SKM-1 treated with dmso at 0.1 percent for 144 hours (cell line): ENCODE data around the gene ENO4.
A peak's percentile ranks its signal among the peaks of the same experiment; 100 is the strongest.

Experiments
- DNase-seq: peaks from one replicate; lab custom pipeline; 2025; ENCODE audit not compliant: unreplicated experiment; lab: John Stamatoyannopoulos, UW

The ENO4 gene

DNA sequence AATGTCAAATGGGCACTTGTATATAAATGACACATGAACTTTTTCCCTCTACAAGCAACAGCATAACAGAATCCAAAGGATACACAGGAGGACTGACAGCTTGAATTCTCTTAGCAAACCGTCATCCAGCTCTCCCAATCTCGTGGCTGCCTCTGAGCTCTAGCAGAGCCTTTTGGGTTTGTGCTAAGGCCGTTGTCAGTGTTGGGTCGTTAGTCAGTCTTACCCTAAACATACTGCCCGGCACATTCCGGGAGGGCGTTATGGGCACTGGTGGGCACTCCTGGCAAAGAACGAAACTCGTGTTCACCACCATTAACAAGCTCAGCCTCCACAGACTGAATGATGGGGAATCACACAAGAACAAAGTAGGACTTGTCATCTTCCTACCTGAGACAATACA is 19.6 kb upstream of the ENO4 start:
- DNase-seq: no peak

DNA sequence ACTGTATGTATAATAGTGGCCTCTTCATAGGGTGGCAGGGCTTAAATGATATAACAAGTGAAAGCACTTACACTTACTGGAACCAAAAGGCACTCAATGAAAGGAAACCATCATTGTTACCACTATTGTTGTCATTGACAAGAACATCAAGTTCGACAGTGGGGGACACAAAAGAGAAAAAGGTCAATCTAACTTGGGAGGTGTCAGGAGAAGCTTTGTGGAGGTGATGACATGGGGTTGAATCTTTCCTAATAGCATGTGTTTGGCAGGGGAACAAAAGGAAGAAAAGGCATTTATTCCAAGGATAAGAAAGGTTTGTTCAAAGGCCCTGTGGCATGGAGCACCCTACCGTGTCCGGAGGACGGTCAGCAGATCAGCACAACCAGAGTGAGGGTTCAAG is 18.2 kb upstream of the ENO4 start:
- no peak for DNase-seq

DNA sequence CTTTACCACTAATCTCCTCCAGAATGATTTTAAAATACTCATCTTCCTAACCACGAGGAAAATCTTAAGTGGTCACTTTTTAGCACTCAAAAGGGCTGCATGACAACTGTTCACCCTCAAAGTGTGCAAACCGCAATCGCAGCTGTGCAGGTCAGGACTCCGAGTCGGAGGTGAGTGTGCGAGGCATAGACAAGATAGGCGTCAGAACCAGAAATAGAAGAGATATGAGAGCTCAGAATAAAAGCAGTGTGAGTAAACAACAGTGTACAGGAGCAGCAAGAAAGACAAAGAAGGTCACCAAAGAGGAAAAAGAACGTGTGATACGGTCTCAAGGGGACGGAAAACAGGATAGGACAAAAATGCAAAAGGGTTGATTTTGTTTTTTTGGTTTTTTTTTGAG is 17.5 kb upstream of the ENO4 start:
- no peak for DNase-seq

DNA sequence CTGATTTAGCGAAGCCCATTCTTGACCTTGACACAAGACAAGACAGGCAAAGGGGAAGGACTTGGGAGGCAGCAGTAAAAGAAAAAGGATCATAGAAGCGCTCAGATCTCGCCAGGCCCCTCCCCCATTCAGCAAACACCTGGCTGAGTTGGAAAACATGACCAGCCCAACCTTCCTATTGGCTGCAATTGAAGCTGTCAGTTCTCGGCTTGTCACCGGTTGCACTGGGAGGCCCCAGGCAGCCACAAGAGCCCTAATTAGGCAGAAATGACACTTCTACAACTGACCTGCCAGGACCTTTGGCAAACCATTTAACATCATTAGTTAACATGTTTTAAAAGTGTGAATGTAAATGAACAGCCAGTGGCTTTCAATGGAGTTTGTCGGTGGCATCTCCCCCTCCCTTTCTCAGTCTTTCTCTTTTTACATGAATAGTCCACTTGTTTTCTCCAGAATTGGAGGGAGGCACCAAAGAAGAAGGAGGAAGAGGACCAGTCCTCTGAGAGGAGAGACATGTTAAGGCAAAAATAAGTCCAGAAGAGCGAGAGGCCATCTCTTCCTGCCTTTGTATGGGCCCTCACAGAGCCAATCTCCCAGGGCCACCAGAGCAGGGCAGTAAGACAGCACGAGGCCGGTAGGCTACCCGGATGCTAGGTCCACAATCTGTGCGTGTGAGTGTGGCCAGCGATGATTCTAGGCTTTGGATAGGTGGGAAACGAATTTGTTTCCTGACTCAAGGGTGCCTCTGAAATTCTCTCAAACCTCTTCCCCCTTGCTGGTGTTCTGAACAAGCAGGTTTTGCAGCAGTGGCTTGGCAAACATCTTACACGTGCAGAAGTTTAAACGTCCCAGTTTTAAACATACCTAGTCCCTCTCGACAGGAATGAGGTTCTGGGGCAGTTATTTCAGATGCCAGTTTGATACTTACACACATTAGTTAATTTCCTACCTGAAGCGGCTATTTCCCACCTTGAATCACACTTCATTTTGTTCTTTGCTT is 15.0 kb upstream of the ENO4 start:
- DNase-seq: no peak

DNA sequence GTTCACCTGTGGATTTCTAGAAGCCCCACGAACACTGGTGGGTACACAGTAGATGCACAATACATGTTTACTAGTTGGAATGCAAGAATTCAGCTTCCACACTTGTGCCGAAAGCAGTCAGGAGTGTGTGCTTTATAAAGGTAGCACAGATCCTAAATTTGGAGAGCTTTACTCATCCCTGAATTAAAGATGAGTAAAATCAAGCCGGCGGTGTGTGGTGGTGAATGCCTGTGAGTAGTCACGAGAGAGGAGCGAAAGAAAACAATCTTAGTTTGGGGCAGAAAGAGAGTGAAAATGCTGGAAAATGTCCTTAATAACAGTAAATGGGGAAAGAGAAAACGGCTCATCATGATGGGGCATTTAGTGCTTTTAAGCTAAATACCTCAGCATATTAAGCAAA is 13.6 kb upstream of the ENO4 start:
- no peak for DNase-seq

DNA sequence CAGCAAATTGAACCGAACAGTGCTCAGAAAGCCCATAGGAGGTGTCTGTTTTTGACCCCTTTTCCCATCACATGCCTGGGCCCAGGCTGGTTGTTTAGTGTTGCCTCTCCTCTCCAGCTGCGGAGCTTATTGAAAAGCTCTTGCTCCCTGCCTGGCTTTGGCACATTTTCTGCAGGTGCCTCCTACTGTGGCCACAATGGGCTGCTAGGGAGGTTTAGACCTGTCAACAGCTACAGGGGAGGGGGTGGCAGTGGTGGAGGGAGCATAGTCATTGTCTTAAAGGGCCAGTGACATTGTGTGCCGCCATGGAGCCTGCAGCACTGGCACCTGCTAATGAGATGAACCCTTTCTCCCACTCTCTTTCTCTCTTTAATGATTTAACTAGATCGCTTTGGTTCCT is 13.2 kb upstream of the ENO4 start:
- no peak for DNase-seq

DNA sequence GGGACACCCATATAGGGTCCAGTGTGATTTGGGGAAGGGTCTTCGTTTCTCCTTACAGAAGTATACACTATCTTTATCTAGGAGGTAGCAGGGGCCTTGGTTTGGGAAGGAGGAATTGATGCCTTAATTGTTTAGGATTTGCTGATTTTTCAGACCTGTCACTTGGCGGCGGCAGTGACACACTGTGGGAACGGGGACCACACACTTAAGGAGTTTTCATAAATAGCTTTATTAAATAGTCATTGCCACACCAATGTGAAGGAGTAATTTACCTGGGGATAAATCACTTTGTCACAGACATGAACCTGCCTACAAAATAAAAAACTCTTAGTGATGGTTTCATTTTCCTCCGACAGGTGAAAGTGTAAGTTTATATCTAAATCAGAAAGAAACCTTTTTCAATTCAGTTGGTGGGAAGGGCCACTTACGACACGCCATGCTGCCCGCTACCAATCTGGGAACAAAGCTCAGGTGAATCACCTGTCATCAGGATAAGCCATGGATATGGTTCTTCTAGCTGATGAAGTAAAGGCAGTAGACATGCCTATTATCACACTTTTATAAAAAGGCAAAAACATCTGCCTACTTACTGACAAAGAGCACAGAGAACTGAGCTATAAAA is 12.3 kb upstream of the ENO4 start:
- no peak for DNase-seq

DNA sequence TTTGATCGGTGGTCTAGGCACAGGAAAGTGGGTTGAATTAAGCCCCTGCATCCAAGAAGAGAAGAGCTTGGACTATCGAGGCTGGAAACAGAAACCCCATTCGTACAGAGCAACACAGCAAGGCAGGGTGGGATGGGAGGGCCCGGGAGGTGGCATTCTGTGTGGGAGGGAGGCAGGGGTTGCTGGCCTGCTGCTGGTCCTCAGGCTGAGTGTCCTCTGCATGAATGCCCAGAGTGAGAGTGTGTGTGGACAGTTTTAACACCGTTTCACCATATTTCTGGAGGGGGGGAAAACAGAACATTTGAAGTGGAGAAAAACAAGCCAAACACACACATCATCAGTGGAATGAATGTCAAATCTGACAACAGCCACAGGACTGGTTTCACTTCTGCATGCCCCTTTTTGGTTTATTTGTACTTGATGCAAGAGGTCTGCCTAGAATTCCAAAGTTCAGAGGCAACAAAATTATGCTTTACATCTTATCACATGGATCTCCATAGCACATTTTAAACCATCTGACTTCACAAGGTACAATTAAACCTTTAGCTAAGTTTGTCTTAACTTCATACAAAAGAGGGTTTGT is 11.1 kb upstream of the ENO4 start:
- no peak for DNase-seq

DNA sequence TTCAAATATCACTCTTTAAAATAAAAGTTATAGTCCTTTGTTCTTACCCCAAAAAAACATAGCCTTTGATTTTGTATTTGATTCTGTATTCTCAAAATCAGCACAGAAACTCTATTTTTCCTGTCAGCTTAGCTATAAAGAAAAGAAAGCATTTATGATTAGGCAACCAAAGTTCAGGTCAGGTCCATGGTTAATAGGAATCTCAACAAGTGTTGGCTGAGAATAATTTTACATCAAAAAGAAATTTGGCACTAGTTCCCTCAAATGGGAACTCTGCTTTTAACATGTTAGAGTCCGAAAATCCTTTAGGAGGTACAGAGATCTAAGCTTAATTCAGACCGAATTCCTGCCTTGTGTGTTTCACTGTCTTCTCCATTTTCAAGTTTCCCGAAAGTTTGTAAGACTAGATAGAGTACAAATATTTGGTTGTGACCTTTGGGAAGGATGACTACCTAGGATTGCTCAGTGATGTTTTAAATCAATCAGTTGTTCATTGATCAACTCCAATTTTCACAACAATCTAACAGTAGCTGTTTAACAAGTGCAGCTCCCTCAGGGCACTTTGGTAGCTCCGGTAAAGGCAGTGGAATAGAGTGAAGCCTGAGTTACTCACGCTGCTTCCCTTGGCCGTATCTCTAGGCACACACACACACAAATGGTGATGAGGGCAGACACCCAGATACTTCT is 8.8 kb upstream of the ENO4 start:
- DNase-seq: no peak

DNA sequence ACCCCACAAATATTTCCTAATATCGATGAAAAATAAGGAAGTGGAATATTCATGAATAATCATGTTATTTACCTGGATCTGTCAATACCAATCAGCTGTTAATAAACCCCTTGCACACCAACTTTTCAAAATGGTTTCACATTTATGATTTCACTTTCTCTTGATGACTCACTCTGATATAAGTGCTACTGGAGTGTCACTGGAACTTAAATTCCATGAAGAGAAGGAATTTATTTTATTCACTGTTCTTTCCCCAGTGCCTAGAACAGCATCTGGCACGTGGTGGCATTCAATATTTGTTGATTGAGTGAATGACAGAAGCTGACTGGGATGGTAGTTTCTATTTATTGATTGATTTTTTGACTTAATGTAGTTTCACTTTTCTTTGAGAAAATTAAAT is 3.5 kb upstream of the ENO4 start:
- no peak for DNase-seq

DNA sequence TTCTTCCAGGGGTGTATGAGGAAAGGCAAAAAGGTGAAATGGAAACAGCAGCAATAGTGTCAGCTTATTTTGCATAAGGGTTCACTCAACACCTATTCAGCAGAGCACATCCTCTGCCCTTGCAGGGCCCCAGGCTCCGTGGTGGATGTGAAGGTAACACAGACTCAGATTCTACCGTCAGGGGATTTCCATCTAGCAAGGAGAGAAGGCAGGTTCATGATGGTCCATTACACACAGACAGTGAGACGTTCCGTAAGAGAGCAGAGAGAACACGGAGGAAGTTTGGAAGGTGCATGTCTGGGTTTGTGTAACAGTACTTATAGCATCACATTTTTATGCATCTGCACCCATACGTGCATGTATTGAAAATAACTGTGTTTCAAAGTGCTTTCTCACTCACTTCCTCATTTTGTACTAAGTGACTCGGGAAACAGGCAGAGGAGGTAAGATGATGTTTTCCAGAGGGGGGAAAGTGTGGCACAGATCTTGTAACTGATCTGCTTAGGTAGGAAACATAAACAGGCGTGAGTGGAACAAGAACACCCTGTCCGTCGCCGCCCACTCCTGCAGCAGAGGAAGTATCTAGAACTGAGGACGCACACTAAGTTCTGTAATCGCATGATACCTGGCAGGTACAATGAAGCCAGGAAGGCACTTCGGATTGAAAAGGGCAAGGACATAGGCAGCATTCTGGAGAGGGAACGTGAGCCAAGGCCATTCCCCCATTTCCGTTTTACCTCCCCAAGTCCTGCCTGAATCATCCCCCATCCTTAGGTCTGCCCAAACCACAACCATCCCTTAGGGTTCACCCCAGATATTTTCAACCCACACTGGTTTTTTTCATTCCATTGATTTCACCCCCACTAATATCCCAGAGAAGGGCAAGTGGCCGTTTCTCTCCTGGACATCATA is 1.0 kb upstream of the ENO4 start:
- DNase-seq: peak; percentile 49

DNA sequence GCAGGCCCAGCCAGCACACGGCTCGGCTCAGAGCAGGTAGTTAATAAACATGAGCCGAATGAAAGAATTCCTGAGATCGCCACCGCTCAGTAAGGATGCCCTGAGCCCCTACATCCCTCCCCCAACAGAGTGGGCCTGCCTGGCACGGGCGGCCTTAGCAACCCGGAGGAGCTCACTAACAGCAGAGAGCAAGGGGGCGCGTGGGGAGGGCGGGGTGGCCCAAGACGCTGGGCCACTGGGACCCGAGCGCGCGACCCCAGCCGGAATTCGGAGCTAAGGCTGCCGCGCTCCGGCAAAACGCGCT is 403 bp upstream of the ENO4 start:
- DNase-seq: no peak

DNA sequence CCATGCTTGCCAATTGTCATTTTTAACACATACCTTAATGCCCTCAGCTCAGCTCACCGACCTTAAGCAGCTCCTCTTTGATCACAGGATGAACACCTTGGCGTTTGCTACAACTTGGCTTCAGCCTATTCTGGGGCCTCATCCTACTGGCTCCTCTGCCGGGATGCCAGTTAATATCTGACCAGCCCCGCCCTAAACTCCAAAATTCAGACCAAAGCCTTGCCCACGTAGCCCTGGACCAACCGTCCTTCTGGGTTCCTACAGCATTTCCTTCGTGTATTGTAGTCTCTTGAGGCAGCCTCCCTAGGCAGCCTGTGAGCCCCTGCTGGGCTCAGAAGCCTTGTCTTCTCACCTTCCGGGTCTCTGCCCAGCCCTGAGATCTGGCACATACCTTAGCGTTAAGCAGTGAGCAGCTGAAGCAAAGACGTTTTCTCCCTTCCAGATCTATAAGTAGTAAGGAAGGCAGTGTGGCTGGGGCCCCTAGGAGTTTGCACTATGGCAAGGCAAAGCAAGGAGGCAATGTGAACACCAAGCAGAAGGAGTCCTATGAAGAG is 836 bp downstream of the ENO4 start:
- no peak for DNase-seq

DNA sequence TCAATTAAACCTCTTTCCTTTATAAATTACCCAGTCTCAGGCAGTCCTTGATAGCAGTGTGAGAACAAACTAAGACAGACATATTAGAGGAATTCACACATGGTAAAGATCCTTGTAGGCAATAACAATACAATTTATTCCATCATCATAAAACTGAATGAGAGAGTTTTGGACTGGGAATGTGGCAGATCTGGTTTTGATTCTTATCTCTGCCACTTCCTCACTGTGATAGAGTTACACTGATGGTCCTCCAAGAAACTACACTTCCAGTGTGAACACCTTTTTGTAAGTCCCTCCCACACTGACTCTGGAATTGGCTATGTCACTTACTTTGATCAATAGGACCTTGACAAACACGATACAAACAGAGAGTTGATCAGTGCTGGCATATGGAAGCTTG is 2.9 kb downstream of the ENO4 start:
- DNase-seq: no peak

DNA sequence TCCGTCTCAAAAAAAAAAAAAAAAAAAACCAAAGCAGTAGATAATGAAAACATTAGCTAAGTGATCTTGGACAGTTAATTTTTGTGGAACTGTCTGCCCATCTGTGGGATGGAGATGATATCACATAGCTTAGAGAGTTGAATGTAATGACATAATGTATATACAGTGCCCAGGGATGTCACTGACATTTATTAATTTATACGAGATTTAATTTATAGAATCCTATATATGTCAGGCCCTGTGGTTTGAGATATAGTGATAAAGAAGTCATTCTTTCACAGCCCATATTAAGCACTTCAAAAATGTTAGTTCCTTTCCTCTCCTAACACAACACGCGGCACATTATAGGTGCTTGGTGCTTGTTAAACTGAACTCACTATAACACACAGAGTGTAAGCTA is 4.0 kb downstream of the ENO4 start:
- no peak for DNase-seq

DNA sequence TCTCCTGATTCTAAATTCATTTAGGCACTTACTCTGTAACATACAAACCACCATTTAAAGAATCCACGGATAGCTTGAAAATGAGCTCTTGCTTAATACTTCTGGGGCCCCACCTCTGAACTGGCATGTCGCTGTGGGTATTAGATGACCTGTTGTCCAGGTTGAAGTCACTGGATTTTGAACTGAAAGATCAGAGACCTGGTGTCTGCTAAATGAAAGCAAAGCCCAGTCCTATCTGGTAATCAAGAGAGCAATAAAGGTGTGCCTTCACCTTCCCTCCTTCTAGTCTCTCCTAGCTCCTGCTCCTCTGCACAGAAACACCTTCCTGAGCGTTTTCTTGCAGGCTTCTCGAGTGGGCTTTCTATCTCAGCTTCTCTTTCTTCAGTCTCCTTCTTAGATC is 4.4 kb downstream of the ENO4 start:
- DNase-seq: no peak

DNA sequence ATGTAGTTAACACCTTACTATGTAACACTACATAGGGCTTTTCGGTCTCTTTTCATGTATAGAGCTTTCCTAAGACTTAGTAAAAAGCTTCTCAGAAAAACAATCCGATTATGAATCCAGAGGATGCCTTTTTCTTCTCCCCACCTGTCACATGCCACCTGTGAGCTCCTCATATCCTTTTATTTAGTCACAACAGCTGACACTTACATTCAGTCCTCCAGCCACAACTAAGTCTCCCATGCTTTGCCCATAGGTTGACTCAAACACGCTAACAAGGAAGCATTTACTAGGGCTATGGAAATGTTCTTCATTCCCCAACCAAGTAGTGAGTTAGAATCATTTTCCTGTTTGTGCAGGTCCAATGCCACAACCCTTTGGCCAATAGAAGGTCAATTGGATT is 7.9 kb downstream of the ENO4 start:
- no peak for DNase-seq

DNA sequence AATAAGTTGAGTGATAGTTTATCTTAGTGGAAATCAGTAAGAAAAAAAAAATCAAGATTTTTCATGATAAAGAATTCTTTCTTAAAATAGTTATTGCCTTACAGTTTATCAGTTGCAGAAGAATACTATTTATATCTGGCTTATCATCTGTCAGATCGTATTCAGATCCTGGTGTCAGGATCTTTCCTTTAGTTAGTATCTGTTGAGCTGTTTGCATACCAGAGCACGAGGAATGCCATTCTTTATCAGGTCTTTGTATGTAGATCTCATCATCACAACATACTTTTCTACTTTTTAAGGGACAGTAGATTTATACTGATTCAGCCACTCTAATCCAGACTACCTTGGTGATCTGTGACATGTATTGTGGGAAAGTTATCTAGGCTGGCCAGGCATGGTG is 12.5 kb downstream of the ENO4 start:
- DNase-seq: no peak

DNA sequence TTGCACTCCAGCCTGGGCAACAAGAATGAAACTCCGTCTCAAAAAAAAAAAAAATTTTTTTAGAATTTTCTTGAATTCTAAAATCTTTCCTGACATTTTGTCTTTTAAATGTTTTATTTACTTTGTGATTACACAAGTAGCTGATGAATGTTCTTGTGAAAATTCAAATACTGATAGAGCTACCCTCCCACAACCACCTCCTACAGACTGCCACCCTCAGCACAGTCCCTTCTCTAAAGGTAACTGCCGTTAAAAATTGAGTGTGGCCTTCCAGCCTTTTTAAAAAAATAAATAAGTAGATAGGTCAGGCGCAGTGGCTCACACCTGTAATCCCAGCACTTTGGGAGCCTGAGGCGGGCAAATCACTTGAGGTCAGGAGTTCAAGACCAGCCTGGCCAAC is 15.1 kb downstream of the ENO4 start:
- DNase-seq: no peak

DNA sequence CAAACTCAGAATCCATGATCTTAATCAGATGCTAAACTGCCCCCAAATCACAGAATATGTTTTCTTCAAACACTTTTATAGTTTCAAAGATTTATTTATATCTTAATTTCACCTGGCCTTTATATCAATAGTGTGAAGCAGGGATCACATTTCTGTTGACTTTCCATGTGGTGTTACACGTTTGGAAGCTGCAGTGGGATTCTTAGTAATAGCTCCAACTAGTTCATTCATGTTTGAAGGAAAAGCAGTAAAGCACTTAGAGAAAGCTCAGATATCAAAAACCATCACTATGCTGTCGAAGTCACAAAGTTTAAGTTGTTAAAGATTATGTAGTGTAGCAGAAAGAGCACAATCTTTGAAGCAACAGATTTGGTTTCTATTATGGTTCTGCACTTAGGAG is 16.8 kb downstream of the ENO4 start:
- no peak for DNase-seq
